ENCODE measurements around the gene COL3A1.

The COL3A1 gene

DNA sequence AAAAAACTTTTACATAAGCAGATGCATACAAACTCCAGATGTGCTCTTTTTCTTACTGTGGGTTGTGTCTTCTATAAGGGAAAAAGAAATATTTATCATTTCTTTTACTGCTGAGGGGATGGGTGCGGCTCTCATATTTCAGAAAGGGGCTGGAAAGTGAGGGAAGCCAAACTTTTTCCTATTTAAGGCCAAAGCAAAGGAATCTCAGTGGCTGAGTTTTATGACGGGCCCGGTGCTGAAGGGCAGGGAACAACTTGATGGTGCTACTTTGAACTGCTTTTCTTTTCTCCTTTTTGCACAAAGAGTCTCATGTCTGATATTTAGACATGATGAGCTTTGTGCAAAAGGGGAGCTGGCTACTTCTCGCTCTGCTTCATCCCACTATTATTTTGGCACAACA is at the start of gene COL3A1:
Gene COL3A1 (plus strand): TSS at position 210 of the 400 bp plus-strand sequence. CDS start 117 bp downstream, at position 327.
- no peak for DNase-seq (ENCODE audit: low spot score)

DNA sequence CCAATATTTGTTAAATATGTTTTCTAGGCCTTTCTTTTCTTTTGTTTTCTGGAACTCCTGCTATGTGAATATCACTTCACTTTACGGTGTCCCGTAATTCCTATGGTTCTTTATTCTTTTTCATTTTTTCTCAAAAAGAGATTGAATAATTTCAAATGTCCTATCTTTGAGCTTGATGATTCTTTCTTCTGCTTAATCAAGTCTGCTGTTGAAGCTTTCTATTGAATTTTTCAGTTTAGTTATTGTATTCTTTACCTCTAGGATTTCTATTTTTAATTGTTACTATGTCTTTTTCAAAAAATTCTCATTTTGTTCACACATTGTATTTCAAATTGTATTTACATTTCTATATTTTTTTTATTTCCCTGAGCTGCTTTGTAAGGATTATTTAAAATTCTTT is 45.5 kb upstream of the COL3A1 start:
- DNase-seq (ENCODE audit: low spot score), result no peak

DNA sequence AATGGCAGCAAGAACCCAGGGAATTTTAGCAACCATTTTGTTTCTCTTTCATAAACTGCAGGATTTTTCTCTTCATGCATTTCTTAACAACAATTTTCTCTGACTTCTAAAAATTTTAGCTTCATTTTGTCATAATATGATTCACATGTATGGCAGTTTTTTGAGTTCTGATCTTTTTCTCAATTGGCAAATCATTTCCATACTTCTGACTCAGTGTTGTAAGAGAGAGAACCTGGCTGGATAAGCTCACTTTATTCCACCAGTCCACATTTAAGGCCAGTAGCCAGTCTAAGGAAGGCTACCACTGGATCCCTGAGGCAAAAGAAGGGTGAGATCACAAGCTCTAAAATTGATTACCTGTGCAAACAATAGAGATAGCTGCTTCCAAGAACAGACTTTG is 42.8 kb upstream of the COL3A1 start:
- no peak for DNase-seq (ENCODE audit: low spot score)

DNA sequence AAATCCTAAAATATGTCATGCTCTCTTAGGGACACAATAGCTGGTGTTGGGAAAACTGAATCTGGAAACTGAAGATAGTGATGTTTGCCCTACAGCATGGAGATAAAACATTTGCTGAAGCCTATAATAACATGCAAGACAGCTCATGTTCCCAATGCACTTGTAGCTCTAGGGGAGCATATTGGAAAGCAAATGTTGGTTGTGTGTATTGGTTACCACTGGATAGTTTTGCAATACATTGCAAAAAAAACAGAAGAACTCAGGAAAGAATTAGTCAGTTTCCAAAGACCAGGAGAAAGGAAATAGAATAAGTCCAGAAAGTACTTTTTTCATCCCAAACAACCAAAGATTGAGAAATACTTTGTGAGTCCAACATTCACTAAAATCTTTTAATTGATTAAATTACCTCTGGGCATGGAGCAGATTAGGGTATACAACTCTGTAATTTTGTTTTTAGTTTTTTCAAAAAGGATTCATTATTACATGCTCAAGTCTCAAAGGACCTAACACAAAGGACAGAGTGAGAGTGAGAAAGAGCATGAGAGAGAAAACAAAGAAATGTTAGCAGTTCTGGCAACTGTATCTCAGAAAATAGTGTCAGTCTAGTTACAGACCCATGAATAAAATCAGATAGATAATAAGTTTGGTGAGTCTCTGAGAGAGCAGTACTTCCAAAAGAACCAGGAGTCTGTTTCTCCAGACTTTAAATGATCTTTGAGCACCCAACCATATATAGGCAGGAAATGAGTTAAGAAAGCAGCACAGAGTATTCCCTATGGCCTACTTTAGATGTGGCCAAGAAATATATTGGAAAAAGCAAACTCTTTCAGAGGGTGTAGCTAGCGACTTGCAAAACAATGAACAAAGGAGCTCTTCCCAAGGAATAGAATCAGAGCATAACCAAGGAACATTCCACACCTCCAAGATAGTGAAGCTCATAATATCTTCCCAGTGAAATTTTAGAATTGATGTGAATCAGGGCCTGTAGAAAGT is 36.6 kb upstream of the COL3A1 start:
- no peak for DNase-seq (ENCODE audit: low spot score)

DNA sequence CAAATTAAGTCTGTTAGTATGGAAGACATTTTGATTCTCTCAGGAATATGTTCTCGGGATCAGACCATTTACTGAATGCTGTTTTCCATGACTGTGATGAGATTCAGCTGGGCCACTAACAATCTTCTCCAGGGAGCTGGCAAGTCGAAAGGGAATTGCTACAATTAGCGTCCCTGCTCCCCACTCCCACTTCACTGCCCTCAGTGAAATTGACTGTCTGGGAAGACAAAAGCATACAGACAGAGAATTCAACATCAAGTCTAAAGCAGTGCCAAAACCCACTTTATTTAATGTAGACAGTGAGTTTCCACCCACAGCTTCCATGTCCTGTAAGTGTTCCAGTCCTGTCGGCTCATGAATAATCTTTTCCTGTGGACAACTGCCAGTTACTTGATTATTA is 34.0 kb upstream of the COL3A1 start:
- DNase-seq (ENCODE audit: low spot score), result no peak

DNA sequence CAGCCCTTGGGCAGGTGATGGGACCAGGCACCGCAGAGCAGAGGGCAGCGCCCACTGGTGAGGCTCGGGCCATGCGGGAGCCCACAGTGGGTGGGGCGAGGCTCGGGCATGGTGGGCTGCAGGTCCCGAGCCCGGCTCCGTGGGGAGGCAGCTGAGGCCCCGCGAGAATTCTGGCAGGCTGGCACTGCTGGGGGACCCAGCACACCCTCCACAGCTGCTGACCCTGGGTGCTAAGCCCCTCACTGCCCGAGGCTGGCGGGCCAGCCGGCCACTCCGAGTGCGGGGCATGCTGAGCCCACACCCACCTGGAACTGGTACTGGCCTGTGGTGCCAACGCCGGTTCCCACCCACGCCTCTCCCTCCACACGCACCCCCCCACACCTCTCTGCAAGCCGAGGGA is 29.7 kb upstream of the COL3A1 start:
- DNase-seq (ENCODE audit: low spot score), result no peak

DNA sequence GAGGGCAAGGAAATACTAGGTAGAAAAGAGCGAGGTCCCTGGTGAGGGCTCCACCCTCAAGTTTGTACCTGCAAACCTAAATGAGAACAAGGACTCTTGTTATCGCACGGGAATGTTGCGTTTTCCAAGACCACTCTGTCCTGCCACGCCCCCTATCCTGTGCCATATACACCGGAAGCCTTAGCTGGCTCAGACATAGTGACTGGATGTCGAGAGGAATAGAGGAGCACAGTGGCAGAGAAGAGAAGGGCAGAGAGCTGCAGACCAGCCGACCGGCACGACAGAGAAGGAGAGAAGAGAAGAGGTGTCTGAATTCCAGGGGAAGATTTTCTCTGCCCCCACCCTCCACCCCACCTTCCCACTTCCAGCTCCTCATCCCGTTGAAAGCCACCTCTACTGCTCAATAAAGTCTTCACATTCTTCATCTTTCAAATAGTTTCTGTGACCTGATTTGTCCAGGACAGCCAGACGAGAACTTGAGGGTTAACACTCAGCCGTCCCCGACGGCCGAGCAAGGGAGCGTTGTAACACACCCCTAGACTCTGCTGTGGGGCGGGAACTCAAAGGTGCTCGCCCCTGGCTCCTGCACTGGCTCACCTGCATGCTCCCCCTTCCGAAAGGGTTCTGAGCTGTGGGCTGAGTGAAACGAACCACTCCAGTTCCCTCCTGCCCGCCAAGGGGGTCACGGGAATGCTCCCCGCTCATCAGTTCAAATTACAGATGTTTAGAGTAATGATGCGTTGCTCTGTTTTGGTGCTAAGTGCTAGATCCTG is 24.9 kb upstream of the COL3A1 start:
- DNase-seq (ENCODE audit: low spot score), result no peak

DNA sequence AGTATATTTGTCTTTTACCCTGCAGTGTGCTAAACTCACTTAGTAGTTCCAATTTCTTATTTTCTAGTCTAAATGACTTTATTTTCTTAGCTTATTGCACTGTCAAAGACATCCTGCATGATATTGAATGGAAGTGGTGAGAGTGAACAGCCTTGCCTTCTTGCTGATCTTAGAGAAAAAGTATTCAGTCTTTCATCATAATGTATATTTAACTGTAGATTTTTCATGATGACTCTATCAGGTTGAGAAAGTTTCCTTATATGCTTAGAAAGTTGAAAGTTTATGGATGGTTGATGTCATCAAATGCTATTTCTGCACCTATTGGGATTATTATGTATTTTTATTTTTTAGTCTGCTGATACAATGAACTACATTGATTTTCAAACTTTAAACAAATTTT is 21.3 kb upstream of the COL3A1 start:
- no peak for DNase-seq (ENCODE audit: low spot score)

DNA sequence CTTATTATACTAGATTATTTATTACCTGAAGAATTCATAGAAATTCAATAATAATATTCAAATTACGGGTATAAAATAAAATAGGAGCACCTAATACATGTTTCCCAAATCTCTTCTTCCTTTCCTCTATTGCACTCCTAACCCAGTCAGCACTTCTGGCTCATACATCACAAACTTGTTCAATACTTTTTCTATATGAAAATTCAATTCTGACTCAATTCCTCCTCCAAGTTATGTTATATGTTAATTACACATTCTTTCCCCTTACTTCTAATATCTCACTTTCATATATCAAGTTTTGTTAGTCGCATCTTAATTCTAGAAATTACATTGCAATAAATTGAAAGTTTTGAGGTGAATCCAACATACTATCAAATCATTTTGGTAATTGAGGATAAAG is 17.9 kb upstream of the COL3A1 start:
- no peak for DNase-seq (ENCODE audit: low spot score)

DNA sequence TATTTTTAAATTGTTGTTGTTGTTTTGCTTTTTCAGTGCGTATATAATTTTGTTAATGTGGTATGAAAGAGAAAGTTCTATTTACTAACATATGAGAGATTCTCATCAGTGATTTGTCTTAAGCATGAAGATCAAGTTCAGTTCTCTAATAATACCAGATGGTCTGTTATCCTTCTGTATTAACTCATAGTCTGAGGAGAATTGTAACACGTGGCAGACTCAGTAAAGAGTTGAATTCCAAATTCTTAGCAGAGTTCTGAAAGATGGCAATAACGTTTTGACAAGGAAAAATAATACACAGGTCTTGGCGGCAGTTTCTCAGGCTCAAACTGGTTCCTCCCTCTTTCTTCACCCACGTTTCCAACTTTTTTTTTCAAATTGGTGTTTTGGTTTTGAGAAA is 17.2 kb upstream of the COL3A1 start:
- no peak for DNase-seq (ENCODE audit: low spot score)

DNA sequence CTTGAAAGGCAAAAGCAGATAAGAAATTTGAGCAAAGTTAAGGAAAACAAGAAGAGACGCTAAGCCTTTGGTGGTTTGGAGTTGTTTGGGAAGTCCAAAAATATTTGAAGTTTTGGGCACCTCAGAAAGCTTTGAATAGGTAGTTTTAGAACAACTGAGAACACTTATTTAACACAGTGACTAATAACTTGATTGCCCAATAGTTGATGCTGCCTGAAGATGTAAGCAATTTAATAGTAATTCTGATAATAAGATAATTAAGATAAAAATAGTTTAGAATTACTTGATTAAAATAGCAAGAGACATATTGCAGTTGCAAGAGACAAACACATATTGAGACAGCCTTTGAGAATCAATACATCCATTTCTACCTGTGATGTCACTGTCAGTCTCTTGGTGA is 16.5 kb upstream of the COL3A1 start:
- DNase-seq (ENCODE audit: low spot score), result no peak

DNA sequence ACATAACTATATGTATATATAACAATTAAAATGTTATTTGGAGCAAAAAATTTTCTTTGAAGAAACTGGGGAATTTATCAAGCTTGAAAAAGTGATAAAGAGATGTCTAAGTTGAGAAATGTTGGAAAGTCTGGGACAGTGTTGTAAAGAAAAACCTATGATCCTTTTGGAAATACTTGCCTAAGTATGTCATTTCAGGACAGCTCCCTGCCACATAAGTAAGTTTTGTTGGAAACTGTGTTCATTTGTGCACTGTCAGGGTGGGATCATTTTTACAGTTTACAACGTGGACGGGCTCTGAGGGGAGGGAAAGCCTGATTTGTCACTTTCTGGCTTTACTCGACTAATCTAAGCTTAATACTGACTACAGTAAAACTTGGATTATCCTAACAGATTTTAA is 10.4 kb upstream of the COL3A1 start:
- DNase-seq (ENCODE audit: low spot score), result no peak

DNA sequence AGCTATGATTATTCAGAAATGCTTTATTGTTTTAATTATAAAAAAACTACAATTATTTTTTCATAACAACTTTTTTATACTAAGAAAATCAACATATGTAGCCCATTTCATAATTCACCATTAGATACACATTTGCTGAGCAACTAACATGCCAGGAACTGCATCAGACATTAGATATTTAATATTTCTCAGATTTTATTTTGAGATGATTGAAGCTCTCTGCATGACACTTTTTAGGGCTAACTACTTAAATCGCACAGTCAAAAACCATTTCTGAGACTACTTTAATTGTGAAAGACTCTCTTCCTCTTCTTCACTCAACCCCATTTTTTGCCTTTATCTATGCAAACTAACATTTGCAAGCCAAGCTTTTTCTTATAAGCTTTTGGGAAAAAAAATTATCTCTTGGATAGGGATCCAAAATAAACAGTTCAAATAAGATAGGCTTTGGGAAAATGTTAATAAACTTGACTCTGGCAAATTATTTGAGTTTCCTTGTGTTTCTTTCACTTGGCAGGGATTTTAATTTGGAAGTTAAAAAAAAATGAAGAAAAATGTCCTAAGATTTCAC is 9.1 kb upstream of the COL3A1 start:
- no peak for DNase-seq (ENCODE audit: low spot score)

DNA sequence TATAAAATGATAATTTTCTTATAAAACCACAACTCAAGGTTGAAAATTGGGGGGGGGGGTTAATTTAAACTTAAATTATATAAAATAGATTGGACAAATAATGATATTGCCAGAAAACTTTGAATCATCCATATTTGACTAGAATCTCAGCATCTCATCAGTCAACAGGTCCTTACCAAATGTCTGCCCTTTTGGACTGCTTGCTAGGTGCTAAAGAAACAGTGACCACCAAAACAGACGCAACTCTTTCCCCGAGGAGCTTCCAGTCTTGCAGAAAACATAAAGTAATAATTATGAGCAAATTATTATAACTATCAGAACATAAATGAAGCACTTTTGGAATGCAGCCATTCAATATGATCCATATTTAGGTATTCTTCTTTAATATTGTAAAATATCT is 8.6 kb upstream of the COL3A1 start:
- DNase-seq (ENCODE audit: low spot score), result no peak

DNA sequence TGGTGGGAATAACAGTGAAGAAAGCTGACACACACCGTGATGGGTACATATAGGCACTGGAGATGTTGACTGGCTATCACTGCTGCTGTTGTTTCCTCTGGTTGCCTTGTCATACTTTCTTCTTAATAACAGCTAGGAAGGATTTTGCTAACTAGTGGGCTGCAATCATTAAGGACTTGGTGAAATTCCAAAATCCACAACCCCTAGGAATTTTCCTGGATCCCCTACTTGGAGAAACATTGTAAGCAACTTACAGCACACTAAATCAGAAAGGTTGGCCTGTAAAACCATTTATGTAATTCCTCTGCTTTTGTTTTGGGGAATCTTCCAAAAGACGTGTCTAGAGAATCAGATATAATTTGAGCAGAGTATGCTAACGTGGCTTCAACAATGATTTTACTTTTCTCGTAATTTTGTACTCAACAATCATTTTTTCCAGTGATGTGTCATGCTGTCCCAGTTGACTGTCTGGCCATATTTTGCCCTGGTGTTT is 8.0 kb upstream of the COL3A1 start:
- DNase-seq (ENCODE audit: low spot score), result no peak

DNA sequence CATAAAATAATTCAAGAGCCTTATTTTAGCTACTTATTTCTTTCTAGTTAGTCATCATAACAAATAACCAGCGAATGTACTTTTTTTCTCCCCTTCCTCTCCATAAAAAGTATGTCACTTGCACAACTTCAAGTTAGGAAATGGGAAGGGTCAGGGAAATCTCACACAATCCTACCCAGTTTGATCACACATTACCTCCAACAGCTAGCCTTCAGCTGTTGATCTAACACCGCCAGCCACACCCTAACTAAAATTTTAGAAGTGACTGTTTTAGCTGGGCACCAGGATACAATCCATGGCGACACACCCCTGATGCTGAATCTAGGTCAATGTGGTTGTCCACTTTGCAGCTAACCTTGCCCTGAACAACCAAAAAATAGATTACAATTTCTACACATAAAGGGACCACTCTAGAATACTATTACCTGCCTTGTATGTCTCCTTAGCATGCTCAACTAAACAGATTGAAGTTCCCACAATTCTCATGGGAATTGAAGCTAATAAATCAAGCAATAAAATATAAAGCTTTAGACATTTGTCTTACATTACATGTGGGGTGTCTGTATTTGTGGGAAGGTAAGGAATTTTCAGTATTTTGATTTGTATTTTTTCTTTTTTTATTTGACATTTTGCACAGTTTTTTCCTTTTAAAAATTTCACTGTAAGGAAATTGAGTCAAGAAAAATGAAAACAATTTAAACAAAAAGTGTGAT is 7.3 kb upstream of the COL3A1 start:
- DNase-seq (ENCODE audit: low spot score), result no peak

DNA sequence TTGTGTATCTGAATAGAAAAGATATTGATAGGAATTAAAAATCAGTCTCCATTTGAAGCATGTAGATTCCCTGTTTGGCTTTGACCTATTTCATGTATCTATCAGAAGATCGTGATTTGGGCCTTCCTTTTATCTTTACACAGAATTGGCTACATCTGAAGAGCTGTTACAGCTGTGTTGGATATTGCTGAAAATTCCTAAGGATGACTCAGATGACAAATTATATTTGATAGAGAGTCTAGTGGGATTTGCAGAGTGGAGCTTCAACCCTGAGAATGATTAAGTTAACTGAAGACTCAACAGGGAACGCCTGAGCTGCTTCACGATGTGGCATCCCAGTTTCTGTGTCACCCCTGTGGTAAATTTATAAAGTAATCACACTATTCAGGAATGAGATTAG is 4.9 kb upstream of the COL3A1 start:
- DNase-seq (ENCODE audit: low spot score), result no peak

DNA sequence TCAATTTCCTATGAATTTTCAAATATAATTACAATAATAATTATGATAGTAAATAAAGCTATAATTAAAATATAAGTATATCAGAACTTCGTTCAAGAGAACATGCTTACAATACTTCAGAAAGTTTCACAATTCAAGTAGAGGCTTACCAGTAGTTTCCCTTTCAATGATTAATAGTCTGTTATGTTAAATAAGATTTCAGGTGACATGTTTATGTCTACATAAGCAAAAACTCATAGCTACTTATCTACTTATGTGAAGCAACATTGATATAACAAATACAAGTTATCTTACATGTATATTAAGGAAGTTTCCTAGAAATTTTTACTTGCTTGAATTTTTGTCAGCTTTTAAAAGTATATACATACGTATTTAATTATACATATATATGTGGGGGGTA is 4.5 kb upstream of the COL3A1 start:
- no peak for DNase-seq (ENCODE audit: low spot score)

DNA sequence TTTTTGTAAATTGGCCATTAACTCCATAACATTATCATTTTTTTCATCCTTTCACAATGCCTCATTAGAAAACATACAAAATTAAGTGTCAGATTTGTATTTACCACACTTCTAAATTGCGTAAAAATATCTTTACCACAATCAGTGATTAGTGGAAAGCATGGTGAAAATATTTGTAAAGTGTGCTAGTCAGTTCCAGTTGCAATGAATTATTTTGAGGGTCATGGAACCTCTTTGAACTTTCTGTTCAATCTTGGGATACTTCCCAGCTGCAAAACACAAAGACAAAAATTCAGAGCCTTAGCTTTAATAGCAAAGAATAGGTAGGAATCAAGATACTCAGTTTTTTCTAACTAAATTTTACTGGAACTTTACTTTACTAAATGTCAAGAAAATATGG is 4.0 kb upstream of the COL3A1 start:
- DNase-seq (ENCODE audit: low spot score), result no peak

DNA sequence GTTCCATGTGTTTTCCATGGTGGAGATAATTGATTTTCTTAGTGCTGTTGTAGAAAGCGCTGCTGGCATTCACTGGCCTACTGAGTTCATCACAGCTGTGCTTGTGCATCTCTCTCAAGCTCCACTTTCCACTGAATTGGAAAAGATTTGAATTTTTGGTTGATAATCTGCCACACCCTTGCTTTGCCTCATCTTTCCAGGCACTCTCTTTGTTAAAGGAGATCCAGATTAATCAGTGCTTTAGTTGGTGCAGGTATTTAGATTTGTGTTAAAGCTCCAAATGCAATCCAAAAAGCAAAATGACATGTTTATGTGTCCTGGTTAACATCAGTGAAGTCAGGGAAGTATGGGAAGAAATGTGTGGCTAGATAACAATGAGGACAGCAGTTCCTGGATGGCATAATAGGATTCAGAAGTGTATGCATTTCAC is 2.7 kb upstream of the COL3A1 start:
- DNase-seq (ENCODE audit: low spot score), result no peak

DNA sequence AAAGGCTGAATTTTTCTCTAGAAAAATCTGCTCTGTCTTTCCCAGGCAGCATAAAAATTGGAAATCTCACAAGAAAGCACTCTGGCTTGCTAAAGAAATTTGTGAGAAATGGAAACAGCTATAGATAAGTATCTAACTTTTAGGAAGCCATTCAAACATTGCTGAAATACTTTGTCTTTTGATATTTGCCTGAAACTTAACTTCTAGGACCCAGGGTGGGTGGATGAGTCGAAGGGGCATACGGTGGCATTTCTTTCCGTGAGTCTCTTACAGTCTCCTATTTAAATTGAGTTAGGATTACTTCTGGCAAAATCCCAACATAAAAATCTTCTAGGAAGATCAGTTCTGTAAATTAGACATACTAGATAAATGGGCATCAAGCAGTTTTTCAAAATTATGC is 532 bp upstream of the COL3A1 start:
- no peak for DNase-seq (ENCODE audit: low spot score)

DNA sequence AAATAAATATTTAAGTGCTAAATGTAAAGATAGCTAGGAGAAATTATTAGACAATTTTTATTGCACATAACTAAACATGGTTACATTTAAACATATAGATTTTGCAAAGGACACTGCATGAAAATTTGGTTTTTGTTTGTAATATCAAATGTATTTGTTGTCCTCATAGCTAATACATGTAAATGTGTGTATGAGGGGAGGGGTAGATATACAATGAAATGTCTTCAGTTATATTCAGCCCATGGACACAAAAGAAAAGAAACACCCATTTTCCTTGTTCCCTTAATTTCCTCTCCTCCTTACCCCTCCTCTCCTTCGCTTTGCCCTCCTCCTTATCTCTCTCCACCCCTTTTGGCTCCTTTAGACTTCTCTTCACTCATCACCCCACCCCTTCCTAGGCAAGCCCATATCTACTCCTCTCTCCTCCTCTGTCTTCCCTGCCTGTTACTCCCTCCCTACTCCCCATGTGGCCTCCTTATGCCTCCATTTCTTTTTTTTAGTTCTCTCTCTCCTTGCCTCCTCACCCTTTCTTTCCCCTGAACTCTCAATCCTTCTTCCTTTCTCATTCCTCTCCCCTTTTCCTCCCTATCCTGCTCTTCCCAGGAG is 1.4 kb downstream of the COL3A1 start:
- no peak for DNase-seq (ENCODE audit: low spot score)

All from ecto neural progenitor cell (in vitro differentiated cells).